HG02798 (cell line): ENCODE data around the gene TRIM47.

ENCODE experiments used
- ATAC-seq: cut with Tn5 transposase; IDR thresholded peaks from one replicate; pipeline ENCODE4 v1.9.1; 2021; ENCODE audit warnings: mild to moderate bottlenecking; ENCODE audit not compliant: unreplicated experiment, poor library complexity

The TRIM47 gene

GRCh38 chr17:75834279-75834920, 44.0 kb downstream of the TRIM47 start:
- ATAC-seq: no peak

DNA sequence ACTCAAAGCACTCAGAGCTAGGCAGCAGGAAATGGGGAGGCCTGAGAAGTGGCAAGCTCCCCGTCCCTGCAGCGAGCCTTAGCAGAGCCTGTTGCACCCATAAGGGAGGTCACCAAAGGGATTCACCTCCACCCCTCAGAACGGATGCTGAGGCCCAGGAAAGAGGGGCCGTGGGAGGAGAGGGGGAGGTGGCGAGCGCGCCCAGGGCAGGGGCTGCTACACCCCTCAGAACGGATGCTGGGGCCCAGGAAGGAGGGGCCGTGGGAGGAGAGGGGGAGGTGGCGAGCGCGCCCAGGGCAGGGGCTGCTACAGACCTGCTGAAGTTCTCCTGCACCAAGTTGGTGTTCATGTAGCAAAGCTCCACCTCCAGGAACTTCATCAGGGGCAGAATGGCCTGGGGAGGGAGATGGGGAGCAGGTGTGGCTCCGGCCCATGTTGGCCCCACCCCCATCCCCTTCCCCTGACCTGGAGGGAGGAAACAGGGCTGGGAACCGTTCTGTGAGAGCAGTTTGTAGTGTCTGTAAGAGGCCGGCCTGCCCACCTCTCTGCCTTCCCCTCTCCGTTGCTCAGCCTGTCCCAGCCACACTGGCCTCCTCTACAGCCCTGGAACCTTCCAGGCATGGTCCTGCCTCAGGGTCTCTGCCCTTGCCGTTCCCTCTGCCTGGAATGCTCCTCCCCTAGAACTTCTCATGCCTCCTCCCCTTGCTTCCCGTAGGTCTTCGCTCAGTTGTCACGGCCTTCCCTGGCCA, 45.6 kb downstream of the TRIM47 start:
- no peak for ATAC-seq

- no peak for ATAC-seq
Measured at GRCh38 chr17:75832164-75832651, 46.2 kb downstream of the TRIM47 start.

DNA sequence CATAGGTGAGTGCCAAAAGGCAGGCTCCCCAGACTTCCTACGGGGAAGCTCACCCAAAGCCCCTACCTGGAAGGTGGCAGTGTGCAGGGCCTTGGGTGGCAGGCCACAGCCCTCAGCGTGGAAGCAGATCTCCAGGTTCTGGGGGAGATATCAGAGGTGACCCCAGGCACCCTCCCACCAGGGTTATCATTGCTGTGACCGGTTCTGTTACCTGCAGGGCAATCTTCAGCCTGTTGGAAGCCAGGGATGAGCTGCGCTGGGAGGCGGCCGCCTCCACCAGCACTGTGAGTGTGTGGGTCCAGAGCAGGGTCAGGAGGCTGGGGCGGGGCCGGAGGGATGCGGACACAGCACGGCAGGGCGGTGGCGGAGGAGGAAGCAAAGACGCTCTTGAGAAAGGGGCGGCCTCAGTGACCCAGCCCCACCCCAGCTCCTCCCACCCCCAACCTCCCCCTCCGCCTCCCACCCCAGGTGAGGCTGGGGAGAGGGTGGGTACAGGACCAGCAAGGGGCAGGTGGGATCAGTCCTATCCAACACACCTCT, 47.3 kb downstream of the TRIM47 start:
- ATAC-seq: no peak

GRCh38 chr17:75830164-75831031, 48.0 kb downstream of the TRIM47 start:
- no peak for ATAC-seq

- no peak for ATAC-seq
Measured at GRCh38 chr17:75829747-75830146, 48.6 kb downstream of the TRIM47 start.

DNA sequence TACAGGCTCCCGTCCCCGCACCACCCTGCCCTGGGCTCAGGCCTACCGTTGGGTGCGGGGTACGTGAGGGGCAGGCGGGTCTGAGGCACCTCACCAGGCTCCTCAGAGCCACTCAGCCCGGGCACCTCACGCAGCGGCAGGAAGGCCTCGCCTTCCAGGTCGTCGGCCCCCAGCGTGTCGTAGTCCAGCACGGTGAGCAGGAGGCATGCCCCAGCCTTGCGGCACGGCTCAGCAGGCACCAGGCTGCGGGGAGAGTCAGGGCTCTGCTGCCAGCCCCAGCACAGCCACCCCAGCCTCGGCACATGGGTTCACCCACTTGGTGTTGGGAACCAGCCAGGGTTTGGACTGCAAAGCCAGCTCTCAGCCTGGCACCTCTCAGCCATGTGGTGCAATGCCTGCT, 49.6 kb downstream of the TRIM47 start:
- no peak for ATAC-seq

GRCh38 chr17:75828076-75828400, 50.3 kb downstream of the TRIM47 start:
- no peak for ATAC-seq

GRCh38 chr17:75827308-75828075, 50.9 kb downstream of the TRIM47 start:
- no peak for ATAC-seq

- ATAC-seq: no peak
Measured at GRCh38 chr17:75826561-75827307, 51.6 kb downstream of the TRIM47 start.

- ATAC-seq: no peak
Measured at GRCh38 chr17:75825748-75826370, 52.5 kb downstream of the TRIM47 start.

DNA sequence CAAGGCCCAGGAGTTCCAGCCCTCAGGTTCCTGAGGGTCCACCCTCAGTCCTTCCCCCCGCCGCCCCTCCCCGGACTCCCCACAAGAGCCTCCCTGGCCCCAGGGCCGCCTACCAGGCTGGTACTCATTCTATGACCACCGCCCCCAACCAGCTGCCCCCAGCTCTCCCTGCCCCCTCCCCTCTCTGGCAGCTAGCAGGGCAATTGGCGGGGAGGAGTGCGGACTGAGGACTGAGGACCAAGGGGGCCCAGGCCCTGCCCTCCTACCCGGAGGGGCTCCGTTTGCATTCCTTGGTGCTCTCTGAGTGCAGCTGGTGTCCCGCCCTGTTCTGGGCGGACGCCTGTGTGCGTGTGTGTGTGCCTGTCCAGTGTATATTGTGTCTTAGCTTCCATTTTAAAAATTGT, 53.2 kb downstream of the TRIM47 start:
- no peak for ATAC-seq

- no peak for ATAC-seq
Measured at GRCh38 chr17:75824666-75825065, 53.7 kb downstream of the TRIM47 start.
